HL-60/S4 (cell line): ENCODE data around the gene BRD7.
"Not testable (repeated sequence)": the region's sequence is repeated elsewhere in the genome, so short reads cannot be mapped to it uniquely, and the experiment has no call there.

Experiments used
- in situ Hi-C: fragments of 300-500 bp; cut with MboI; formaldehyde crosslinking; loops from 2 replicates; pipeline ENCODE4 v1.14.3; 2022; ENCODE audit warnings: low sequenced_read_pairs

The BRD7 gene

DNA sequence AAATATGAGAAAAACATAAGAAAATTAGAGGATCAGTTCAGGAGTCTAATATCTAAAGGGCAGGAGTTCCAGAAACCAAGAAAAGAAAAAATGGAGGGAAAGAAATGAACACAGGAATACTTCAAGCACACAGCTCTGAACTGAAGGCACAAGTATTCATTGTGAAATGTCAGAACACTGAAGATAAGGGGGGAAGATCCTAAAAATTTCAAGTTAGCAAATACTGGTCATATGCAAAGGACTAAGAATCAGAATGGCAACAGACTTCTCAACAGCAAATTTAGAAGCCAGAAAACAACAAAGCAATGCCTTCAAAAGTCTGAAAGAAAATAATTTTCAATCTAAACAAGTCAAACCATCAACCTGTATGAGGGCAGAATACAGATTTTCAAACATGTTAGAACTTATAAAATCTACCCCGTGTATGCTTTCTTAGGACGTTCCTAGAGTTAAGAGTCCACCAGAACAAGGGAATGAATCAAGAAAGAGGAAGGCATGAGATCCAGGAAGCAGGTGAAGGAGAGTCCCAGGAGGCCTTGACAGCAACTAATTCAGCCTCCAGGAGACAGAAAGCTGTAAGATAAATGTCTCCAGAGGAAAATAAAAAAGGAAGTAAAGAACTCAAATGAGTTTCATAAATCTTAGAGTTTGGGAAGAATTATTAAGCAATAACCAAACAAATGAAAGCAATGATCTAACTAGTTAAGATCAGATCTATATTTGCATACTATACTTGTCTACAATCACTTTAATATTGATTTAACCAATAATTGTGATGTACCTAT is 2.8 kb downstream of the BRD7 start:
- in situ Hi-C loops = loop anchor here (10.0 kb wide), 1 partner anchor 341 kb away; the partner anchor contains the start of gene CNEP1R1

DNA sequence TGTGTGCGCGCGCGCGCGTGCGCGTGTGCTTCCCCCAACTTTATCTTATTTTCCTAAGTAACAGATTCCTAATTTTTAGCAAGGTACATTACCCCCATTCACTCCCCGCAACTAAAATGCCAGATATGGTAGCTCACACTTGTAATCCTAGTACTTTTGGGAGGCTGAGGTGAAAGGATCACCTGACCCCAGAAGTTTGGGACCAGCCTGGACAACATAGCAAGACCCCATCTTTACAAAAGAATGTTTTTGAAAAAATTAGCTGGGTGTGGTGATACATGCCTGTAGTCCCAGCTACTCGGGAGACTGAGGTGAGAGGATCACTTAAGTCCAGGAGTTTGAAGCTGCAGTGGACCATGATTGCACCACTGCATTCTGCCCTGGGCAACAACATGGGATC is 5.1 kb downstream of the BRD7 start:
- in situ Hi-C loops = loop anchor here (10.0 kb wide), 1 partner anchor 339 kb away; the partner anchor contains the start of gene CNEP1R1

DNA sequence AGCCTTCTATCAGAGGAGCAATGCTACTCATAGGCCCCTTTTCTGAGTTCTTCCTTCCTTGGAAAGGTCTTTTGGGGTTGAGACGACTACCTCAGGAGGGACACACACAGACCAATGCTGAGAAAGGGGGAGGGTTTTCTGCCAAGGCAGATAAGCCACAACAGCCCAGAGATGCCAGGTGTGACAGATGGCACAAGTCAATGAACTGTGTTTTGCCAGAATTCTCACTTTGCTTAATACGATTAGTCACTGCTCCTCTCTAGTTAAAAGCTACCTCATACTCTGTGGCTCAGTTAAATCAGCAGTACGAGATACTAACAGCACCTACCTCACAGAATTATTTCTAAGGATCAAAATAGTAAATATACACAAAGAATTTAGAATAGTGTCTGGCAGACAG is 8.0 kb downstream of the BRD7 start:
- in situ Hi-C loops = loop anchor here (10.0 kb wide), 1 partner anchor 336 kb away; the partner anchor contains the start of gene CNEP1R1

DNA sequence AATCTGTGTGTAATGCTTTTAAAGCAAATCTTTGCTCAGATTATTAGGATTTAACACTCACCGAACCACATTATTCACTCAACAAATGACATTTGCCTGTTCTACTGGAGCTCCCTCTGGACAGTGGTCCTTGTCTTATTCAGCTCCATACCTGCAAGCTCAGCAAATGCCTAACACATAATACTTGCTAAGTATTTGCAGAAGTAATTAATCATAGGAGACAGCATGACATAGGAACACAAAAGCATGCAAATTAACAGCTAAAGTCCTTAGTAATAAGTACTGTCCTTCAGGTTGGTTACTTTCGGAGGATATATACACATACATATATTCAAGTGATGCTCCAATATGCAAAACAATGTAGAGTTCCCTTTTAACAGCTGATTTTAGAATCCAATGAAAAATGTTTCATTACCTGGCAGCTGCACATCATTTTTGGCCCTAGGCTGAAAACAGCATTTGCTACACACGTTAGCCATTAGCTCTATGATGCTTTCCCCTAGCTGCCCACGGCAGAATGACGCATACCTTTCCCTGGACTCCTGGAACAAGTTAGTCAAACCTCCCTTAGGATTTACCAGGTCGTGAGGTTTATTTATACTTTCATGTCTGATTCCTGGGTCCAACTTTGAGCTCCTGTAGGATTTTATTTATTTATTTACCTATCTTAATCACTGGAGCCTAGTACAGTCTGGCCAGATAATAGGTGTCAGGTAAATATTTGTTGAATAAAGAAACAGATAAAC is 8.6 kb downstream of the BRD7 start:
- in situ Hi-C loops = loop anchor here (10.0 kb wide), 1 partner anchor 335 kb away; the partner anchor contains the start of gene CNEP1R1

DNA sequence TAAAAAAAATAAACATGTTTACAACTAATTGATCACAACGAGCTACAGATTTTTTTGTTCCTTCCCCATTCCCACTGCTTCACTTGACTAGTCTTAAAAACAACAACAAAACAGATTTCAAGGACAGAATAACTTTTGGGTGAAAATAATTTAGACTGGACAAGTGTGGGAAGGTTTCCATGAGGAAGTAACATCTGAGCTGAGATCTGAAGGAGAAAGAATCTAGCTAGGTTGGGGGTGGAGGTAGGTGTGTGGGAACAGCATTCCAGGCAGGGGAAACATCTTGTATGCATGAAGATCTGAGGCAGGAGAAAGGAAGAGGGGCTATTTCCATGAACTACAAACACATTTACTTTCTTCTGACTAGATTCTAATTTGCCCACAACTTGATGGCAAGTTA is 9.2 kb downstream of the BRD7 start:
- in situ Hi-C loops = loop anchor here (10.0 kb wide), 2 partner anchors 145 to 335 kb away; partner anchors contain the start of gene CNEP1R1

GRCh38 chr16:50354629-50355456 is 13.9 kb downstream of the BRD7 start:
- in situ Hi-C loops = loop anchor here (10.0 kb wide), 1 partner anchor 140 kb away; no protein-coding TSS in a partner anchor

DNA sequence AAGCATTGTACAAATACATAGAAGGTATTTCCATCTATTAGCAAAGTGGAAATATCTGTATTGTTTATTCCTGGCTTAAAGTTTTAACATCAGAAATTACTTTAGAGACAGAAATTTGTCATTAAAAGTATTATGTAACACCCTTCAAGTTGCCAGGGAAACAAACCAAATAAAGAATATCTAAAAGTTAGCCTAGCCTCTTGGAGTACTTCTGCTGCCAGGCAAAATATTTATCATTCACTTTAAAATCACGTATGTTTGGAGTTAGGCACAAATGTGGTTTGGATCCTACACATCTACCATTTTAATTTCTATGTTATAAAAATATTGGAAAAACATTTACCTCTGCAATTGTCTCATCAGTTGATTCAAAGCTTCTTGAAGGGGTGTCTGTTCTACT is 14.7 kb downstream of the BRD7 start:
- in situ Hi-C loops = loop anchor here (10.0 kb wide), 1 partner anchor 139 kb away; no protein-coding TSS in a partner anchor

- in situ Hi-C loops = loop anchor here (10.0 kb wide), 1 partner anchor 137 kb away; no protein-coding TSS in a partner anchor
Measured at GRCh38 chr16:50351952-50352351, 16.8 kb downstream of the BRD7 start.

- in situ Hi-C loops = loop anchor here (10.0 kb wide), 1 partner anchor 136 kb away; no protein-coding TSS in a partner anchor
Measured at GRCh38 chr16:50351116-50351515, 17.7 kb downstream of the BRD7 start.

- in situ Hi-C loops = not testable (repeated sequence)
Measured at GRCh38 chr16:50345210-50345609, 23.6 kb downstream of the BRD7 start.

DNA sequence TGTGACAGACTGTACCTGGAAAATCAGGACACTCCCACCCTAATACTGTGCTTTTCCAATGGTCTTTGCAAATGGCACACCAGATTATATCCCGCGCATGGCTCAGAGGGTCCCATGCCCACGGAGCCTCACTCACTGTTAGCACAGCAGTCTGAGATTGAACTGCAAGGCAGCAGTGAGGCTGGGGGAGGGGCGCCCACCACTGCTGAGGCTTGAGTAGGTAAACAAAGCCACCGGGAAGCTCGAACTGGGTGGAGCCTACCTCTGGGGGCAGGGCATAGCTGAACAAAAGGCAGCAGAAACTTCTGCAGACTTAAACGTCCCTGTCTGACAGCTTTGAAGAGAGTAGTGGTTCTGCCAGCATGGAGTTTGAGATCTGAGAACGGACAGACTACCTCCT is 25.2 kb downstream of the BRD7 start:
- in situ Hi-C loops = not testable (repeated sequence)

DNA sequence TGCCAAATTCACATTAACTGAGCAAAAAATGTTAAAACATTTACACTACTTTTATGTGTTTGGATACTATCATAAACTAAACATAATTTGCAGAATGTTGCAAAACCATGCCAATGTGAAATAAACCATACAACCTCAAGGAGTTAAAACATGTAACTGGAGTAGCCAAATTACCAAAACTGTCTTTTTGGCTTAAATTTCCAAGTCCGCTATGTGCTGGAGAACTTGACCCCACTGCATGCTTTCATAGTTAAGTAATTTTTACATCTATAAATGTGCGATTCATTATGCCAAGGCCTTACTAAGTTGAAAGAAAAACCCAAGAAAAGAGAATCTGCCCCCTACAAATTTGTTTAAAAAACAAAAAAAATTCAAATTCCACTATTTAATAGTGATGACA is 28.2 kb downstream of the BRD7 start:
- in situ Hi-C loops = no loop called here

DNA sequence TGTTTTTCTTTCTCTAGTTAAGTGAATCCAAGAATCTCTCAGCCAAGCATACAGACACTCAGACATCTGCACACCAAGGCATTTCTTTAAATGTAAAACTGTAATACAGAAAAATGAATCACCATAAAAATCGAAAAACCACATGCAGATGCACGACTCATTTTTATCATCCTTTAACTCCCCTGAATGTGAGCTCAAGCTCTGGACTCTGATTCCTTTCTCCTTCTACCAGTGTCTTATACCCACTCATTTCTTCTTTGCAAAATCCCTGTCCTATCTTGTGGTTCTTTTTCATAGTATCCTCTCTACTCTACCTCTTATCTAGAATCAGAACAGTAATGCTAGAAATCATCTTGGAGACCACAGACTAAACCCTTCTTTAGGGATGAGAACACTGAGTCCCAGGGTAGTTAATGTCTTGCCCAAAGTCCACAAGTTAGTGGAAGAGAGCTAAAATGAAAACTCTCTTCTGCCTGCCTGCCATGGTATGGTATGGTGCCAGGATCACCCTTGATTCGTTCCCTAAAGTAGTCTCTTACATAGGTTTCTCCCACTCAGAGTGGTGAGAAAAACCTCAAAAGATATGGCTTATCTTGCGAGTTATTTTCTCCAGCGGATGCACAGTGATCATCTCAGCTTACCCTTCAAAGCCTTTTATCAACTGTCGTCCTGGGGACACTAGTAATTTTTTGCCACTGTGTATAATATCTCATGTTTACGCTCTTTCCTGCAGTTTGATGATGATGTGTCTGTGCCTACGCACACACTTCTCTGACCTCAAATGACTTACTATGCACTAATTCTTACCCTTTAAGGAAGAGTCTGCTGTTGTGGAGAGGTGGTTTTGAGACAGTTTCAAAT is 30.2 kb downstream of the BRD7 start:
- in situ Hi-C loops = no loop called here

DNA sequence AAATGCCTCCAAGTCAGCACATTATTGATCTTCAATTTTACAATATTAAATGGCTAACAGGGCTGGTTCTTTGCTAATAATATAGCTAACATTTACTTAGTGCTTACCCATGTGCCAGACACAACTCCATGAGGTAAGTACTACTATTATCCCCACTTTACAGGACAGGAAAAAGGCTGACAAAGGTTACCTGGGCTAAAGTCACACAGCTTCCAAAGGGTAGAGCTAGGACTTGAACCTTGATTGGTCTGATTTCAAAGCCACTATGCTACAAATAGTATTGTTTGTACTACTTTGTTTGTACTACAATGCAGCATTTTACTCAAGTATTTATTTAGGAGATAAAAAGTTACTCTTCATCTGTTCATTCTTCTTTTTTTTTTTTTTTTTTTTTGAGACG is 31.9 kb downstream of the BRD7 start:
- in situ Hi-C loops = no loop called here

GRCh38 chr16:50335196-50335958 is 33.4 kb downstream of the BRD7 start:
- in situ Hi-C loops = no loop called here

- in situ Hi-C loops = no loop called here
Measured at GRCh38 chr16:50334106-50334975, 34.4 kb downstream of the BRD7 start.

GRCh38 chr16:50332599-50332998 is 36.2 kb downstream of the BRD7 start:
- in situ Hi-C loops = no loop called here

GRCh38 chr16:50331570-50331969 is 37.2 kb downstream of the BRD7 start:
- in situ Hi-C loops = no loop called here
